ENCODE data around the gene SOBP. TPM values are rescaled to one million over a fixed set of nuclear protein-coding genes. Genes with fewer than 3 reads are reported as not detected.
"Not testable (repeated sequence)": the region's sequence is repeated elsewhere in the genome, so short reads cannot be mapped to it uniquely, and the experiment has no call there.

Gene SOBP
- total and polyA plus RNA-seq, 7 experiments from 2014 or later = 0.08 to 0.15 TPM; not detected in 5

- POLR2A ChIA-PET; DNase-seq; H3K36me3 ChIP-seq (ENCODE audit: control insufficient read depth in 2 of 3, insufficient read depth in 3 of 3, low read length in 3 of 3); H3K4me1 ChIP-seq (ENCODE audit: control insufficient read depth in 2 of 2, insufficient read depth in 2 of 2, low read length in 2 of 2); H3K27ac Mint-ChIP-seq; H3K4me1 Mint-ChIP-seq; H3K4me3 ChIP-seq (ENCODE audit: low read length); H3K9me3 ChIP-seq (ENCODE audit: control insufficient read depth in 2 of 3, low read length in 3 of 3); ATAC-seq; H3K4me3 Mint-ChIP-seq; H3K27me3 ChIP-seq (ENCODE audit: control insufficient read depth in 2 of 2, insufficient read depth in 2 of 2, low read length in 2 of 2); H3K27ac ChIP-seq (ENCODE audit: low read depth, low read length); CTCF ChIA-PET; intact Hi-C loops (cut with micrococcal nuclease): not testable (repeated sequence)
- H3K27me3 Mint-ChIP-seq = peaks cover 0 to 38% (median 8%) of the 10 kb centered on the region in 5 donors
- H3K9me3 Mint-ChIP-seq = peaks cover 2 to 19% (median 8%) of the 10 kb centered on the region in 11 donors
- peaks cover 0 to 13% (median 0%) of the 10 kb centered on the region in 5 donors for H3K36me3 Mint-ChIP-seq
These were observed 30.8 kb downstream of the SOBP start for GRCh38 chr6:107520706-107521105.

DNA sequence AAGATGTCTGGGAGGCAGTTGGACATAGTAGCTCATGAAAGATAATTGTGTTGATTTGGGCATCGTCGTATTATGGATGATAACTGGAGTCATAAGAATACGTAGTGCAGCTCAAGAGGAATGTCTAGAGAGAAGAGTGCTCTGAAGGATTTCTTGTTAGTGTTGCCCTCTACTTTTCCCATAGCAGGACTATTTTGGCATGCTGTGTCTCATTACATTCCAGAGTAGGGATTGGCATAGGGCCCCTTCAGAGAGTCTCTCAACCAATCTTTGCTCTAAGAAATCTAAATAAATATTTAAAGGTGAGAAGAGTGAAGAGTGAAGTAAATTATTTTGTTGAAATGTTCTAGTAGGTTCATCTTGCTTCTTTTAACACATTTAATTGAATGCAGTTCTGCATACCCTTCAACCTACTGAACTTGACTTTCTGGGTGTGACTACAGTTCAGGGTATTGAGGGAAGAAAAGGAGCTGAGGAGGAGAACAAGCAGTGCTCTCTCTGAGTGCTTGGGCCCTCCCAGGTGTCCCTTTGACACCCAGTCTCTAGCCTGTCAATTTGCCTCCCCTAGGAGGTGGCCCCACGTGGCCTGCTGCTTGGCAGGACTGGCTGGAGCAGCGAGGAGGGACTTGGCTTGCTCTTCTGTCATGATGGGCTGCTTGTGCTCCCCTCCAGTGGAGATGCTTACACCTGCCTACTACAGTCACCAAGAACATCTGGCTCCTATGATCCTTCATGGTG, 33.3 kb downstream of the SOBP start:
- ChIA-PET CTCF (no interaction called here), POLR2A (no interaction called here)
- Mint-ChIP-seq H3K27ac (no peak overlapping the region), H3K9me3 (no peaks in the 10 kb centered on the region), H3K36me3 (no peaks in the 10 kb centered on the region), H3K4me1 (no peaks in the 10 kb centered on the region), H3K4me3 (no peak overlapping the region), H3K27me3 (peaks cover 0 to 35% (median 12%) of the 10 kb centered on the region in 5 donors)
- Histone ChIP-seq H3K36me3 (ENCODE audit: control insufficient read depth in 2 of 3, insufficient read depth in 3 of 3, low read length in 3 of 3) (no peaks in the 10 kb centered on the region), H3K4me3 (ENCODE audit: low read length) (no peak overlapping the region), H3K27me3 (ENCODE audit: control insufficient read depth in 2 of 2, insufficient read depth in 2 of 2, low read length in 2 of 2) (peaks cover 0 to 3% of the 10 kb centered on the region in 2 donors), H3K27ac (ENCODE audit: low read depth, low read length) (no peak overlapping the region), H3K9me3 (ENCODE audit: control insufficient read depth in 2 of 3, low read length in 3 of 3) (no peaks in the 10 kb centered on the region), H3K4me1 (ENCODE audit: control insufficient read depth in 2 of 2, insufficient read depth in 2 of 2, low read length in 2 of 2) (no peaks in the 10 kb centered on the region)
- DNase-seq (no peak), ATAC-seq (no peak)
- intact Hi-C loops (cut with micrococcal nuclease) = no loop called here

DNA sequence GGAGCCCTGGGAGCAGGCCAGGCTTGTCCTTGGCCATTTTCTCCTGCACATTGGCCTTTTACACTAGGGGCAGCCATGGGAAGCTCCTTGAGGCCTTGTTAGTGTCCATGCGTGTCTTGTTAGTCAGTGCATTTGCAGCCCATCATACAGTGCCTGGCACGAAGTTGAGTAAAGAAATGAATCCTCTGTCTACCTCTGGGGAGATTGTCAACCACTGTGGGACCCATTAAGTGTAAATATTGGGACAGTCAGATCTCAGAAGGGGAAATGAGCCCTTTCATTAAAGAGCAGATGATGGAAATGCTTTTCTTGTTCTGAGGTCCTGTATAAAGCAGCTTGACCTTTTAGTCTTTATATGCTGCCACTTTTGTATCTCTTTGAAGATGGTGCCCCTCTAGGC, 33.9 kb downstream of the SOBP start:
- no peaks in the 10 kb centered on the region for H3K36me3 ChIP-seq (ENCODE audit: control insufficient read depth in 2 of 3, insufficient read depth in 3 of 3, low read length in 3 of 3)
- intact Hi-C loops (cut with micrococcal nuclease) = no loop called here
- Mint-ChIP-seq H3K4me3 (no peak overlapping the region), H3K27me3 (peaks cover 0 to 40% (median 12%) of the 10 kb centered on the region in 5 donors), H3K9me3 (no peaks in the 10 kb centered on the region), H3K4me1 (no peaks in the 10 kb centered on the region), H3K36me3 (no peaks in the 10 kb centered on the region), H3K27ac (no peak overlapping the region)
- H3K27ac ChIP-seq (ENCODE audit: low read depth, low read length) = no peak overlapping the region
- H3K9me3 ChIP-seq (ENCODE audit: control insufficient read depth in 2 of 3, low read length in 3 of 3) = no peaks in the 10 kb centered on the region
- H3K4me1 ChIP-seq (ENCODE audit: control insufficient read depth in 2 of 2, insufficient read depth in 2 of 2, low read length in 2 of 2) = no peaks in the 10 kb centered on the region
- POLR2A ChIA-PET = interaction anchor here (0.7 kb wide), 1 partner anchor 1486 kb away, joined by 3 read pairs; no protein-coding TSS in a partner anchor
- no peak overlapping the region for H3K4me3 ChIP-seq (ENCODE audit: low read length)
- CTCF ChIA-PET = no interaction called here
- peaks cover 0 to 3% of the 10 kb centered on the region in 2 donors for H3K27me3 ChIP-seq (ENCODE audit: control insufficient read depth in 2 of 2, insufficient read depth in 2 of 2, low read length in 2 of 2)
- DNase-seq = no peak
- ATAC-seq = no peak

DNA sequence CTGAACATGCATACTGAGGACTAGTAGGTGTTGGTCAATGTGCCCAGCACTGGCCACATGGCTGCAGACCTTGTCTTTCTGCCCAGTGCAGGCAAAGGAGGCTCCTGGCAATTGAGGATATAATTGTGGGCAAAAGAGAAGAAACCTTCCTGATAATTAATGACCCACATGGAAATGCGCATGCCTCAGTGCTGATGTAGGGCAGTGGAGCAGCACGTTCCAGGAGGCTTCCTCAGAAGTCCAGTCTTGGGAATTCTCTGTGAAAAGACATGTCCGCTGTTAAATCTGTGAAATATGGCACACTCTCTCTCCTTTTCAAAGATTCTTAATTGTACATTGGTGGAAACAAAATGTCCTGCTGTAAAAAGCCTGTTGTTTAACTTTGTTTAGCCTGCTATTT, 34.7 kb downstream of the SOBP start:
- Histone ChIP-seq H3K4me1 (ENCODE audit: control insufficient read depth in 2 of 2, insufficient read depth in 2 of 2, low read length in 2 of 2) (no peaks in the 10 kb centered on the region), H3K4me3 (ENCODE audit: low read length) (no peak overlapping the region), H3K36me3 (ENCODE audit: control insufficient read depth in 2 of 3, insufficient read depth in 3 of 3, low read length in 3 of 3) (no peaks in the 10 kb centered on the region), H3K9me3 (ENCODE audit: control insufficient read depth in 2 of 3, low read length in 3 of 3) (no peaks in the 10 kb centered on the region), H3K27ac (ENCODE audit: low read depth, low read length) (no peak overlapping the region), H3K27me3 (ENCODE audit: control insufficient read depth in 2 of 2, insufficient read depth in 2 of 2, low read length in 2 of 2) (peaks cover 0 to 3% of the 10 kb centered on the region in 2 donors)
- intact Hi-C loops (cut with micrococcal nuclease) = no loop called here
- ATAC-seq = no peak
- Mint-ChIP-seq H3K36me3 (no peaks in the 10 kb centered on the region), H3K9me3 (no peaks in the 10 kb centered on the region), H3K4me3 (no peak overlapping the region), H3K4me1 (no peaks in the 10 kb centered on the region), H3K27me3 (peaks cover 0 to 38% (median 12%) of the 10 kb centered on the region in 5 donors), H3K27ac (no peak overlapping the region)
- DNase-seq = no peak
- ChIA-PET POLR2A (no interaction called here), CTCF (no interaction called here)

- Mint-ChIP-seq H3K4me3 (no peak overlapping the region), H3K27ac (no peak overlapping the region), H3K4me1 (no peaks in the 10 kb centered on the region), H3K36me3 (no peaks in the 10 kb centered on the region), H3K9me3 (no peaks in the 10 kb centered on the region), H3K27me3 (peaks cover 0 to 25% (median 5%) of the 10 kb centered on the region in 5 donors)
- Histone ChIP-seq H3K27ac (ENCODE audit: low read depth, low read length) (no peak overlapping the region), H3K4me3 (ENCODE audit: low read length) (no peak overlapping the region), H3K4me1 (ENCODE audit: control insufficient read depth in 2 of 2, insufficient read depth in 2 of 2, low read length in 2 of 2) (no peaks in the 10 kb centered on the region), H3K36me3 (ENCODE audit: control insufficient read depth in 2 of 3, insufficient read depth in 3 of 3, low read length in 3 of 3) (no peaks in the 10 kb centered on the region), H3K9me3 (ENCODE audit: control insufficient read depth in 2 of 3, low read length in 3 of 3) (no peaks in the 10 kb centered on the region), H3K27me3 (ENCODE audit: control insufficient read depth in 2 of 2, insufficient read depth in 2 of 2, low read length in 2 of 2) (no peaks in the 10 kb centered on the region)
- ATAC-seq (no peak), DNase-seq (no peak)
- intact Hi-C loops (cut with micrococcal nuclease) = no loop called here
- ChIA-PET CTCF (no interaction called here), POLR2A (no interaction called here)
These were observed 42.0 kb downstream of the SOBP start for GRCh38 chr6:107531868-107532267.

GRCh38 chr6:107532706-107533105, 42.8 kb downstream of the SOBP start:
- Histone ChIP-seq H3K27ac (ENCODE audit: low read depth, low read length) (no peak overlapping the region), H3K27me3 (ENCODE audit: control insufficient read depth in 2 of 2, insufficient read depth in 2 of 2, low read length in 2 of 2) (no peaks in the 10 kb centered on the region), H3K36me3 (ENCODE audit: control insufficient read depth in 2 of 3, insufficient read depth in 3 of 3, low read length in 3 of 3) (no peaks in the 10 kb centered on the region), H3K9me3 (ENCODE audit: control insufficient read depth in 2 of 3, low read length in 3 of 3) (no peaks in the 10 kb centered on the region), H3K4me3 (ENCODE audit: low read length) (no peak overlapping the region), H3K4me1 (ENCODE audit: control insufficient read depth in 2 of 2, insufficient read depth in 2 of 2, low read length in 2 of 2) (no peaks in the 10 kb centered on the region)
- no peak for DNase-seq
- H3K9me3 Mint-ChIP-seq = no peaks in the 10 kb centered on the region
- ChIA-PET POLR2A (no interaction called here), CTCF (no interaction called here)
- H3K36me3 Mint-ChIP-seq = no peaks in the 10 kb centered on the region
- no peak for ATAC-seq
- no peak overlapping the region for H3K27ac Mint-ChIP-seq
- no peak overlapping the region for H3K4me3 Mint-ChIP-seq
- intact Hi-C loops (cut with micrococcal nuclease) = no loop called here
- H3K27me3 Mint-ChIP-seq = peaks cover 0 to 29% (median 5%) of the 10 kb centered on the region in 5 donors
- no peaks in the 10 kb centered on the region for H3K4me1 Mint-ChIP-seq

GRCh38 chr6:107533415-107534059, 43.6 kb downstream of the SOBP start:
- no peaks in the 10 kb centered on the region for H3K36me3 ChIP-seq (ENCODE audit: control insufficient read depth in 2 of 3, insufficient read depth in 3 of 3, low read length in 3 of 3)
- Mint-ChIP-seq H3K27ac (no peak overlapping the region), H3K27me3 (peaks cover 0 to 25% (median 5%) of the 10 kb centered on the region in 5 donors), H3K36me3 (no peaks in the 10 kb centered on the region), H3K4me3 (no peak overlapping the region), H3K9me3 (no peaks in the 10 kb centered on the region), H3K4me1 (no peaks in the 10 kb centered on the region)
- ChIA-PET POLR2A (no interaction called here), CTCF (no interaction called here)
- H3K4me3 ChIP-seq (ENCODE audit: low read length) = no peak overlapping the region
- H3K4me1 ChIP-seq (ENCODE audit: control insufficient read depth in 2 of 2, insufficient read depth in 2 of 2, low read length in 2 of 2) = no peaks in the 10 kb centered on the region
- H3K27ac ChIP-seq (ENCODE audit: low read depth, low read length) = no peak overlapping the region
- intact Hi-C loops (cut with micrococcal nuclease) = no loop called here
- DNase-seq (no peak), ATAC-seq (no peak)
- no peaks in the 10 kb centered on the region for H3K9me3 ChIP-seq (ENCODE audit: control insufficient read depth in 2 of 3, low read length in 3 of 3)
- H3K27me3 ChIP-seq (ENCODE audit: control insufficient read depth in 2 of 2, insufficient read depth in 2 of 2, low read length in 2 of 2) = no peaks in the 10 kb centered on the region
